Measurements from ENCODE around the gene GRM1.

DNA sequence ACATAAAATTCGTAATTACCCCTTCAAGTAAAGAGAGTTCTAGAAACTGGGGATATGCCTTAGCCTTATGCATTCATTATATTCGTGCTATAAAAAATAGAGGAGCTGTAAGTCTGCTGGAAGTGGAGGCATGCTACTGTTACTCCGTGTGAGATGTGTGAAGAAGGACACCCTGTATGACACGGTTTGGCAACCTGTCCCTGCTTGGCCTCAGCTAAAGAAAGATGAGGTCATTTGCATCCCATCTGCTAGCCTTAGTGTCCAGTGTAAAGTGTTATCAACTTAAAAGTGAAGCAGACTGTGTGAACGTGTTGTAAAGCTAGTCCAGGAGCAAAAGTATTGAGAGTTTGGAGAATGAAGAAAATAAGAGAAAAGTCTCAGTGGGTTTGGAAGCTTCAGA is 379.7 kb downstream of the GRM1 start:
- TF ChIP-seq POLR2A (IDR thresholded peaks at IDR 0.05), result no peak
- TF ChIP-seq, protein P1, sequence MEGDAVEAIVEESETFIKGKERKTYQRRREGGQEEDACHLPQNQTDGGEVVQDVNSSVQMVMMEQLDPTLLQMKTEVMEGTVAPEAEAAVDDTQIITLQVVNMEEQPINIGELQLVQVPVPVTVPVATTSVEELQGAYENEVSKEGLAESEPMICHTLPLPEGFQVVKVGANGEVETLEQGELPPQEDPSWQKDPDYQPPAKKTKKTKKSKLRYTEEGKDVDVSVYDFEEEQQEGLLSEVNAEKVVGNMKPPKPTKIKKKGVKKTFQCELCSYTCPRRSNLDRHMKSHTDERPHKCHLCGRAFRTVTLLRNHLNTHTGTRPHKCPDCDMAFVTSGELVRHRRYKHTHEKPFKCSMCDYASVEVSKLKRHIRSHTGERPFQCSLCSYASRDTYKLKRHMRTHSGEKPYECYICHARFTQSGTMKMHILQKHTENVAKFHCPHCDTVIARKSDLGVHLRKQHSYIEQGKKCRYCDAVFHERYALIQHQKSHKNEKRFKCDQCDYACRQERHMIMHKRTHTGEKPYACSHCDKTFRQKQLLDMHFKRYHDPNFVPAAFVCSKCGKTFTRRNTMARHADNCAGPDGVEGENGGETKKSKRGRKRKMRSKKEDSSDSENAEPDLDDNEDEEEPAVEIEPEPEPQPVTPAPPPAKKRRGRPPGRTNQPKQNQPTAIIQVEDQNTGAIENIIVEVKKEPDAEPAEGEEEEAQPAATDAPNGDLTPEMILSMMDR (IDR thresholded peaks at IDR 0.05), result no peak
